Left lung (tissue), 10 donors: Measurements from ENCODE around the gene PDLIM5. TPM values are rescaled to one million over a fixed set of nuclear protein-coding genes. Genes with fewer than 3 reads are reported as not detected.
A peak's percentile ranks its signal among the peaks of the same experiment; 100 is the strongest.

Experiments used
- ATAC-seq: fragments of 200-7000 bp; cut with Tn5 transposase; one replicate; pipeline ENCODE4 v1.9.1; 2020; ENCODE audit warnings: moderate library complexity
- DNase-seq, 4 donors: peaks; one replicate each; pipeline ENCODE4 v3.0.0-alpha.2; 2013 to 2020
- H3K27ac ChIP-seq, 2 donors: fragments of 200-600 bp; sonication (generic) in 1 of 2; one replicate each; pipeline versions ENCODE4 v1.5.0 to v1.8.0; 2020 to 2021
- H3K27me3 ChIP-seq, 2 donors: fragments of 200-600 bp; sonication (generic) in 1 of 2; one replicate each; pipeline versions ENCODE4 v1.5.0 to v1.8.0; 2020 to 2021
- H3K36me3 ChIP-seq, 2 donors: fragments of 200-600 bp; sonication (generic) in 1 of 2; one replicate each; pipeline versions ENCODE4 v1.5.0 to v1.8.0; 2020 to 2021
- H3K4me1 ChIP-seq, 2 donors: fragments of 200-600 bp; one replicate each; pipeline ENCODE4 v1.8.0; 2021
- H3K4me3 ChIP-seq, 2 donors: fragments of 200-600 bp; sonication (generic) in 1 of 2; one replicate each; pipeline versions ENCODE4 v1.5.0 to v1.8.0; 2020 to 2021; ENCODE audit warnings: mild to moderate bottlenecking in 1 of 2
- H3K9me3 ChIP-seq, 2 donors: fragments of 200-600 bp; sonication (generic) in 1 of 2; one replicate each; pipeline versions ENCODE4 v1.5.0 to v1.8.0; 2020 to 2021
- CTCF ChIP-seq, 2 donors: fragments of 200-600 bp; sonication (generic) in 1 of 2; IDR thresholded peaks; one replicate each; pipeline versions ENCODE4 v1.5.0 to v1.8.0; 2021; ENCODE audit warnings: antibody characterized with exemption in 2 of 2
- intact Hi-C, 2 donors: fragments of 100-400 bp; cut with DNase I; formaldehyde crosslinking; loops; one replicate each; pipeline versions ENCODE4 v1.11.2 to v1.14.2; 2022
- polyA plus RNA-seq, 6 donors: library from polyadenylated mRNA; unstranded; fragments of 120-200 nt; gene quantifications; one replicate each; pipeline ENCODE4 v1.2.1, GENCODE V29; 2013; ENCODE audit not compliant: insufficient read length in 6 of 6
- total RNA-seq, 2 donors: library from RNA; stranded (reverse); fragmentation: NEBNext Ultra II Directional; extraction: Animal tissue kit (Norgen Biotek cat#: 25700); gene quantifications; one replicate each; pipeline ENCODE4 v1.2.1, GENCODE V29; 2021
- donor health status: DM: no; HTN: yes; CAD: no.
- donor health status: DM: no; HTN: no; CAD: no.

Gene PDLIM5
- total and polyA plus RNA-seq, 8 donors: 18.3 to 105 (median 20.3) TPM

GRCh38 chr4:94452476-94453371 is 982 bp downstream of the PDLIM5 start:
- peak overlapping the region; percentile 84 to 90 for H3K4me3 ChIP-seq
- peaks cover 0 to 8% of the 10 kb centered on the region in 2 donors for H3K27me3 ChIP-seq
- H3K27ac ChIP-seq: peak overlapping the region; percentile 94 to 95
- peak; percentile 27 to 92 (median 66) for DNase-seq
- peaks cover 11 to 46% of the 10 kb centered on the region in 2 donors for H3K4me1 ChIP-seq
- intact Hi-C loops: no loop called here
- no peaks in the 10 kb centered on the region for H3K9me3 ChIP-seq
- no peak for TF ChIP-seq CTCF (IDR thresholded peaks at IDR 0.05)
- peaks cover 0 to 20% of the 10 kb centered on the region in 2 donors for H3K36me3 ChIP-seq
- ATAC-seq: peak; percentile 80

- ATAC-seq: no peak
- no peak for DNase-seq
- Histone ChIP-seq H3K27ac (peak overlapping the region; percentile 94 to 95), H3K4me1 (peaks cover 13 to 47% of the 10 kb centered on the region in 2 donors), H3K36me3 (peaks cover 0 to 20% of the 10 kb centered on the region in 2 donors), H3K4me3 (peak overlapping the region; percentile 84 to 90), H3K27me3 (peaks cover 0 to 8% of the 10 kb centered on the region in 2 donors), H3K9me3 (no peaks in the 10 kb centered on the region)
- no peak for TF ChIP-seq CTCF (IDR thresholded peaks at IDR 0.05)
- intact Hi-C loops: no loop called here
Observed at GRCh38 chr4:94453391-94453963, 1.7 kb downstream of the PDLIM5 start.

GRCh38 chr4:94454405-94454804 is 2.7 kb downstream of the PDLIM5 start:
- intact Hi-C loops: no loop called here
- H3K36me3 ChIP-seq: peaks cover 0 to 20% of the 10 kb centered on the region in 2 donors
- no peak overlapping the region for H3K4me3 ChIP-seq
- peaks cover 0 to 8% of the 10 kb centered on the region in 2 donors for H3K27me3 ChIP-seq
- peak overlapping the region in 1 of 2 donors; percentile 25 for H3K27ac ChIP-seq
- DNase-seq (no peak), ATAC-seq (no peak)
- no peak for TF ChIP-seq CTCF (IDR thresholded peaks at IDR 0.05)
- no peaks in the 10 kb centered on the region for H3K9me3 ChIP-seq
- peaks cover 13 to 50% of the 10 kb centered on the region in 2 donors for H3K4me1 ChIP-seq

GRCh38 chr4:94455081-94455480 is 3.3 kb downstream of the PDLIM5 start:
- intact Hi-C loops: no loop called here
- Histone ChIP-seq H3K4me3 (no peak overlapping the region), H3K27ac (peak overlapping the region in 1 of 2 donors; percentile 25), H3K4me1 (peaks cover 13 to 50% of the 10 kb centered on the region in 2 donors), H3K27me3 (peaks cover 0 to 8% of the 10 kb centered on the region in 2 donors), H3K9me3 (no peaks in the 10 kb centered on the region), H3K36me3 (peaks cover 0 to 20% of the 10 kb centered on the region in 2 donors)
- no peak for TF ChIP-seq CTCF (IDR thresholded peaks at IDR 0.05)
- ATAC-seq (no peak), DNase-seq (peak in 2 of 4 donors; percentile 44 to 50)

GRCh38 chr4:94457692-94458106 is 6.0 kb downstream of the PDLIM5 start:
- ATAC-seq (no peak), DNase-seq (no peak)
- no peak overlapping the region for H3K4me3 ChIP-seq
- H3K4me1 ChIP-seq: peaks cover 13 to 44% of the 10 kb centered on the region in 2 donors
- TF ChIP-seq CTCF (IDR thresholded peaks at IDR 0.05): no peak
- H3K9me3 ChIP-seq: no peaks in the 10 kb centered on the region
- H3K27ac ChIP-seq: no peak overlapping the region
- H3K36me3 ChIP-seq: peaks cover 0 to 20% of the 10 kb centered on the region in 2 donors
- no peaks in the 10 kb centered on the region for H3K27me3 ChIP-seq
- intact Hi-C loops: no loop called here
